GM23338 (cell line): ENCODE results near the gene SP5. TPM values are rescaled to one million over a fixed set of nuclear protein-coding genes. Genes with fewer than 3 reads are reported as not detected.

ENCODE experiments used
- ATAC-seq: fragments of 200-7000 bp; cut with Tn5 transposase; 3 replicates; pipeline ENCODE4 v1.9.1; 2020
- DNase-seq: peaks from one replicate; pipeline ENCODE4 v3.0.0-alpha.2; 2015; ENCODE audit warnings: low spot score
- H2AFZ ChIP-seq: fragments of 200-600 bp; sonication (generic); 2 replicates; pipeline ENCODE4 v1.8.0; 2016; ENCODE audit warnings: antibody characterized with exemption, mild to moderate bottlenecking, moderate library complexity
- H3F3A ChIP-seq: fragments of 200-600 bp; sonication (generic); replicated peaks from 2 replicates; pipeline ENCODE4 v1.8.0; 2017; ENCODE audit warnings: antibody characterized with exemption, mixed run types, low read depth
- H3K27ac ChIP-seq: fragments of 200-600 bp; sonication (generic); 2 replicates; pipeline ENCODE4 v1.6.1; 2016; ENCODE audit warnings: low read depth
- H3K27me3 ChIP-seq: fragments of 200-600 bp; sonication (generic); 2 replicates; pipeline ENCODE4 v1.8.0; 2016; ENCODE audit warnings: mild to moderate bottlenecking, mixed run types, moderate library complexity; ENCODE audit not compliant: insufficient read depth
- H3K36me3 ChIP-seq: fragments of 200-600 bp; sonication (generic); 2 replicates; pipeline ENCODE4 v1.8.0; 2016; ENCODE audit warnings: mild to moderate bottlenecking; ENCODE audit not compliant: insufficient read depth
- H3K4me1 ChIP-seq: fragments of 200-600 bp; sonication (generic); 2 replicates; pipeline ENCODE4 v1.8.0; 2016; ENCODE audit warnings: mild to moderate bottlenecking, moderate library complexity; ENCODE audit not compliant: insufficient read depth
- H3K4me2 ChIP-seq: fragments of 200-600 bp; sonication (generic); 2 replicates; pipeline ENCODE4 v1.7.1; 2017; ENCODE audit warnings: mixed run types
- H3K4me3 ChIP-seq: fragments of 200-600 bp; sonication (generic); 2 replicates; pipeline ENCODE4 v1.6.1; 2016; ENCODE audit warnings: mixed run types
- H3K79me2 ChIP-seq: fragments of 200-600 bp; sonication (generic); replicated peaks from 2 replicates; pipeline ENCODE4 v1.8.0; 2017; ENCODE audit warnings: mild to moderate bottlenecking; ENCODE audit not compliant: insufficient read depth
- H3K9me2 ChIP-seq: fragments of 200-600 bp; sonication (generic); 2 replicates; pipeline ENCODE4 v1.8.0; 2017; ENCODE audit not compliant: insufficient read depth
- H4K20me1 ChIP-seq: fragments of 200-600 bp; sonication (generic); replicated peaks from 2 replicates; pipeline ENCODE4 v1.8.0; 2017; ENCODE audit warnings: mild to moderate bottlenecking; ENCODE audit not compliant: insufficient read depth
- H3K27ac Mint-ChIP-seq: 2 replicates; pipeline ENCODE4 v1.8.0; 2020; ENCODE audit warnings: inconsistent platforms, mild to moderate bottlenecking, moderate library complexity, mixed read lengths
- H3K27me3 Mint-ChIP-seq: 3 replicates; pipeline ENCODE4 v1.8.0; 2022; ENCODE audit warnings: low read depth, mild to moderate bottlenecking, moderate library complexity, mixed read lengths, inconsistent platforms; ENCODE audit not compliant: insufficient read depth, poor library complexity
- H3K36me3 Mint-ChIP-seq: 3 replicates; pipeline ENCODE4 v1.8.0; 2021; ENCODE audit warnings: low read depth, mild to moderate bottlenecking, inconsistent platforms, moderate library complexity, mixed read lengths
- H3K4me1 Mint-ChIP-seq: 3 replicates; pipeline ENCODE4 v1.8.0; 2020; ENCODE audit warnings: mild to moderate bottlenecking, inconsistent platforms, mixed read lengths
- H3K4me3 Mint-ChIP-seq: 3 replicates; pipeline ENCODE4 v1.8.0; 2021; ENCODE audit warnings: moderate library complexity, mild to moderate bottlenecking, inconsistent platforms, mixed read lengths
- H3K9me3 Mint-ChIP-seq: 3 replicates; pipeline ENCODE4 v1.8.0; 2020; ENCODE audit warnings: moderate library complexity, mild to moderate bottlenecking, inconsistent platforms, mixed read lengths
- CREB1 ChIP-seq: fragments of 250-450 bp; sonication (Bioruptor Pico); IDR thresholded peaks from 2 replicates; pipeline ENCODE4 v1.5.0; 2020; ENCODE audit warnings: low read depth, mild to moderate bottlenecking, moderate library complexity
- ETS1 ChIP-seq: IDR thresholded peaks from 2 replicates; pipeline ENCODE4 v1.6.1; 2016; ENCODE audit warnings: antibody characterized with exemption
- EZH2 ChIP-seq: fragments of 200-600 bp; sonication (generic); IDR thresholded peaks from one replicate; pipeline ENCODE4 v1.8.0; 2017; ENCODE audit warnings: antibody characterized with exemption, mild to moderate bottlenecking, low read depth; ENCODE audit not compliant: unreplicated experiment
- EZH2phosphoT487 ChIP-seq: fragments of 200-600 bp; sonication (generic); IDR thresholded peaks from one replicate; pipeline ENCODE4 v1.8.1; 2018; ENCODE audit warnings: antibody characterized with exemption; ENCODE audit not compliant: unreplicated experiment
- NANOG ChIP-seq: IDR thresholded peaks from 2 replicates; pipeline ENCODE4 v1.6.1; 2016; ENCODE audit warnings: antibody characterized with exemption, borderline replicate concordance
- POLR2AphosphoS5 ChIP-seq: IDR thresholded peaks from 2 replicates; pipeline ENCODE4 v1.6.1; 2016; ENCODE audit warnings: antibody characterized with exemption, low read depth
- STAT1 ChIP-seq: IDR thresholded peaks from one replicate; pipeline ENCODE4 v1.6.1; 2016; ENCODE audit warnings: antibody characterized with exemption; ENCODE audit not compliant: unreplicated experiment
- ZNF114 ChIP-seq: fragments of 250-450 bp; sonication (Bioruptor Pico); IDR thresholded peaks from 2 replicates; pipeline ENCODE4 v1.5.0; 2020; ENCODE audit warnings: mild to moderate bottlenecking, moderate library complexity
- ZNF331 ChIP-seq: fragments of 250-450 bp; sonication (Bioruptor Pico); IDR thresholded peaks from 2 replicates; pipeline ENCODE4 v1.5.0; 2020; ENCODE audit warnings: low read depth, mild to moderate bottlenecking, moderate library complexity
- ZNF462 ChIP-seq: fragments of 250-450 bp; sonication (Bioruptor Pico); IDR thresholded peaks from 2 replicates; pipeline ENCODE4 v1.5.0; 2020; ENCODE audit warnings: mild to moderate bottlenecking, moderate library complexity
- polyA plus RNA-seq: library from polyadenylated mRNA; unstranded; fragments of >200 nt; fragmentation: Nextera tagmentation; extraction: Ambion mirVana; gene quantifications from 2 replicates; pipeline ENCODE4 v1.2.1, GENCODE V29; 2016
- total RNA-seq: library from RNA; depleted of rRNA; stranded (reverse); fragments of >200 nt; shearing (Covaris generic); gene quantifications from 2 replicates; pipeline ENCODE4 v1.2.3, GENCODE V29; 2014
- TF ChIP-seq, protein P1 (sequence below), 2 experiments: fragments of 200-600 bp in 1 of 2; sonication (generic) in 1 of 2; conservative IDR thresholded peaks; 2 replicates each; pipeline versions ENCODE4 v1.5.1 to v1.6.1; 2016 to 2017; ENCODE audit warnings: antibody characterized with exemption in 2 of 2, low read depth in 2 of 2, mild to moderate bottlenecking in 2 of 2, moderate library complexity in 1 of 2
- TF ChIP-seq, protein P2 (sequence below): IDR thresholded peaks from one replicate; pipeline ENCODE4 v1.6.1; 2018; ENCODE audit warnings: antibody characterized with exemption; ENCODE audit not compliant: unreplicated experiment

Gene SP5
- total and polyA plus RNA-seq, 2 experiments from 2014 or later: 0.21 to 0.32 TPM

GRCh38 chr2:170763232-170763631 lies 48.1 kb downstream of the SP5 start:
- ATAC-seq (no peak), DNase-seq (no peak)
- Histone ChIP-seq H3K27me3 (no peaks in the 10 kb centered on the region), H3K9me2 (no peaks in the 10 kb centered on the region), H3K4me2 (no peak overlapping the region), H3K79me2 (no peaks in the 10 kb centered on the region), H4K20me1 (no peaks in the 10 kb centered on the region), H2AFZ (no peak overlapping the region), H3K27ac (no peak overlapping the region), H3K4me1 (peaks cover 21% of the 10 kb centered on the region), H3K4me3 (no peak overlapping the region), H3F3A (no peaks in the 10 kb centered on the region), H3K36me3 (no peaks in the 10 kb centered on the region)
- H3K36me3 Mint-ChIP-seq: no peaks in the 10 kb centered on the region
- no peak overlapping the region for H3K27ac Mint-ChIP-seq
- TF ChIP-seq STAT1 (no peak), EZH2phosphoT487 (no peak), ZNF462 (CRISPR knock-in tag) (no peak), CREB1 (CRISPR knock-in tag) (no peak), NANOG (no peak), ETS1 (no peak), ZNF114 (CRISPR knock-in tag) (no peak), POLR2AphosphoS5 (no peak), ZNF331 (CRISPR knock-in tag) (no peak), EZH2 (no peak)
- TF ChIP-seq, protein P1, sequence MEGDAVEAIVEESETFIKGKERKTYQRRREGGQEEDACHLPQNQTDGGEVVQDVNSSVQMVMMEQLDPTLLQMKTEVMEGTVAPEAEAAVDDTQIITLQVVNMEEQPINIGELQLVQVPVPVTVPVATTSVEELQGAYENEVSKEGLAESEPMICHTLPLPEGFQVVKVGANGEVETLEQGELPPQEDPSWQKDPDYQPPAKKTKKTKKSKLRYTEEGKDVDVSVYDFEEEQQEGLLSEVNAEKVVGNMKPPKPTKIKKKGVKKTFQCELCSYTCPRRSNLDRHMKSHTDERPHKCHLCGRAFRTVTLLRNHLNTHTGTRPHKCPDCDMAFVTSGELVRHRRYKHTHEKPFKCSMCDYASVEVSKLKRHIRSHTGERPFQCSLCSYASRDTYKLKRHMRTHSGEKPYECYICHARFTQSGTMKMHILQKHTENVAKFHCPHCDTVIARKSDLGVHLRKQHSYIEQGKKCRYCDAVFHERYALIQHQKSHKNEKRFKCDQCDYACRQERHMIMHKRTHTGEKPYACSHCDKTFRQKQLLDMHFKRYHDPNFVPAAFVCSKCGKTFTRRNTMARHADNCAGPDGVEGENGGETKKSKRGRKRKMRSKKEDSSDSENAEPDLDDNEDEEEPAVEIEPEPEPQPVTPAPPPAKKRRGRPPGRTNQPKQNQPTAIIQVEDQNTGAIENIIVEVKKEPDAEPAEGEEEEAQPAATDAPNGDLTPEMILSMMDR (conservative IDR thresholded peaks at IDR 0.05; ENCODE audit: low read depth in 2 of 2): no peak
- TF ChIP-seq, protein P2, sequence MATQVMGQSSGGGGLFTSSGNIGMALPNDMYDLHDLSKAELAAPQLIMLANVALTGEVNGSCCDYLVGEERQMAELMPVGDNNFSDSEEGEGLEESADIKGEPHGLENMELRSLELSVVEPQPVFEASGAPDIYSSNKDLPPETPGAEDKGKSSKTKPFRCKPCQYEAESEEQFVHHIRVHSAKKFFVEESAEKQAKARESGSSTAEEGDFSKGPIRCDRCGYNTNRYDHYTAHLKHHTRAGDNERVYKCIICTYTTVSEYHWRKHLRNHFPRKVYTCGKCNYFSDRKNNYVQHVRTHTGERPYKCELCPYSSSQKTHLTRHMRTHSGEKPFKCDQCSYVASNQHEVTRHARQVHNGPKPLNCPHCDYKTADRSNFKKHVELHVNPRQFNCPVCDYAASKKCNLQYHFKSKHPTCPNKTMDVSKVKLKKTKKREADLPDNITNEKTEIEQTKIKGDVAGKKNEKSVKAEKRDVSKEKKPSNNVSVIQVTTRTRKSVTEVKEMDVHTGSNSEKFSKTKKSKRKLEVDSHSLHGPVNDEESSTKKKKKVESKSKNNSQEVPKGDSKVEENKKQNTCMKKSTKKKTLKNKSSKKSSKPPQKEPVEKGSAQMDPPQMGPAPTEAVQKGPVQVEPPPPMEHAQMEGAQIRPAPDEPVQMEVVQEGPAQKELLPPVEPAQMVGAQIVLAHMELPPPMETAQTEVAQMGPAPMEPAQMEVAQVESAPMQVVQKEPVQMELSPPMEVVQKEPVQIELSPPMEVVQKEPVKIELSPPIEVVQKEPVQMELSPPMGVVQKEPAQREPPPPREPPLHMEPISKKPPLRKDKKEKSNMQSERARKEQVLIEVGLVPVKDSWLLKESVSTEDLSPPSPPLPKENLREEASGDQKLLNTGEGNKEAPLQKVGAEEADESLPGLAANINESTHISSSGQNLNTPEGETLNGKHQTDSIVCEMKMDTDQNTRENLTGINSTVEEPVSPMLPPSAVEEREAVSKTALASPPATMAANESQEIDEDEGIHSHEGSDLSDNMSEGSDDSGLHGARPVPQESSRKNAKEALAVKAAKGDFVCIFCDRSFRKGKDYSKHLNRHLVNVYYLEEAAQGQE: no peak
- H3K4me1 Mint-ChIP-seq: peaks cover 25% of the 10 kb centered on the region
- H3K27me3 Mint-ChIP-seq: peaks cover 4% of the 10 kb centered on the region
- no peak overlapping the region for H3K4me3 Mint-ChIP-seq
- H3K9me3 Mint-ChIP-seq: no peaks in the 10 kb centered on the region; the same call in 2 of the 3 replicates
